Measurements from ENCODE around the gene USF3. TPM values are rescaled to one million over a fixed set of nuclear protein-coding genes. Genes with fewer than 3 reads are reported as not detected.

The USF3 gene
- total RNA-seq, 4 donors from 2014 or later, result 31.3 to 51.2 (median 34.0) TPM

DNA sequence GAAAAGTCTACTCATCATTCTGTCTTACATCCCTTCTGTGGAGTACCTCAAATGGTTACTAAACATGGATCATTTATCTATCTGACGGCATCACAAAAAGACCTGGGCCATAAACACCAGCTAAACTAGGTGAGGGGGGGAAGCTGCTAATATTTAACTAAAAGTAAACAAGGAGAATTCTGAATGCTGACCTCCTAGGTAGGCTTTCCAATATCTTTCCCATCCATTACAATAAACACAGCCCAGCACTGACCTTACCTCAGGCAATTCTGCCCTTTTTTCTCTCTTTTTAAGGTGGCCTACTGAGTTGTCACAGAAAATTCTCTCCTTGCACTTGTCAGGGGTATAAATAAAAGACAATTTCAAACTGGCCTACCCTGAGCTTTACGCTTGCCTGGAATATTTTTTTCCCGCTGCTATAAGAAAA is 33.1 kb downstream of the USF3 start:
- TF ChIP-seq, protein P1, sequence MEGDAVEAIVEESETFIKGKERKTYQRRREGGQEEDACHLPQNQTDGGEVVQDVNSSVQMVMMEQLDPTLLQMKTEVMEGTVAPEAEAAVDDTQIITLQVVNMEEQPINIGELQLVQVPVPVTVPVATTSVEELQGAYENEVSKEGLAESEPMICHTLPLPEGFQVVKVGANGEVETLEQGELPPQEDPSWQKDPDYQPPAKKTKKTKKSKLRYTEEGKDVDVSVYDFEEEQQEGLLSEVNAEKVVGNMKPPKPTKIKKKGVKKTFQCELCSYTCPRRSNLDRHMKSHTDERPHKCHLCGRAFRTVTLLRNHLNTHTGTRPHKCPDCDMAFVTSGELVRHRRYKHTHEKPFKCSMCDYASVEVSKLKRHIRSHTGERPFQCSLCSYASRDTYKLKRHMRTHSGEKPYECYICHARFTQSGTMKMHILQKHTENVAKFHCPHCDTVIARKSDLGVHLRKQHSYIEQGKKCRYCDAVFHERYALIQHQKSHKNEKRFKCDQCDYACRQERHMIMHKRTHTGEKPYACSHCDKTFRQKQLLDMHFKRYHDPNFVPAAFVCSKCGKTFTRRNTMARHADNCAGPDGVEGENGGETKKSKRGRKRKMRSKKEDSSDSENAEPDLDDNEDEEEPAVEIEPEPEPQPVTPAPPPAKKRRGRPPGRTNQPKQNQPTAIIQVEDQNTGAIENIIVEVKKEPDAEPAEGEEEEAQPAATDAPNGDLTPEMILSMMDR (IDR thresholded peaks at IDR 0.05; ENCODE audit: low read depth), result no peak

DNA sequence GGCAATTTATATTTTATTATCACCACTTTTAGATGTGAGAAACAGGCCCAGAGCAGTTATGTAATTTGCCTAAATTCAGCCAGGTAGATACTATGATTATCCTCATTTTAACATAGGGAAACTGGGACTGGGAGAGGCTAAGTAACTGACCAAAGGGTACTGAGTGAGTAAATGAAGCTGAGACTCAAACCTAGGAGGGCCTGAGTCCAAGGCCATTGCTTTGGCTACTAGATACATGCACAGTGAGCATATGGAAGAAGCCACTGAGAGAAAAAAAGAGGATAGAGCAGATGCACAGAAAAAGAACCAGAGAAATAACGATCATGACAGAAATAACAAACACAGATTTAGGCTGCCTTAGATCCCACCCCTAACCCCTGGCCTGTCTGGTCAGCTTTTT is 33.6 kb downstream of the USF3 start:
- TF ChIP-seq, protein P1 (IDR thresholded peaks at IDR 0.05; ENCODE audit: low read depth), result no peak

DNA sequence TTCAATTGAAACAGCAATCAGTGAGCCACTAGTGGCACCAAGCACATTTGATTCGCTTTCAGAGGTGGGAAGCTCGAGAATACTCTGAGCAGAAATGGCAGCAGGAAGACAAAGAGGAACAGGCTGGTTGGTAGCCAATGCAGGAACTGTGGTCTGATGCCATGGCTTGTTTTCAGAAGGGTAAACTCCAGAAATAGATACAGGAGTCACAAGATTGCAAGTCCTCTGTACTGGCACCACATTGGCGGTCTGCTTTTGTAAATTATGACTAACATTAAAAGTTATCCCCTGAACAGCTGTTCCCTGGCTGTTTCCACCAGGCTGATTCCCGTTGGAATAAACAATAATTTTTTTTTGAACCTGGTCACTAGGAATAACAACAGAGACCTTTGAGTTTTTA is 35.5 kb downstream of the USF3 start:
- TF ChIP-seq, protein P1 (IDR thresholded peaks at IDR 0.05; ENCODE audit: low read depth), result no peak

DNA sequence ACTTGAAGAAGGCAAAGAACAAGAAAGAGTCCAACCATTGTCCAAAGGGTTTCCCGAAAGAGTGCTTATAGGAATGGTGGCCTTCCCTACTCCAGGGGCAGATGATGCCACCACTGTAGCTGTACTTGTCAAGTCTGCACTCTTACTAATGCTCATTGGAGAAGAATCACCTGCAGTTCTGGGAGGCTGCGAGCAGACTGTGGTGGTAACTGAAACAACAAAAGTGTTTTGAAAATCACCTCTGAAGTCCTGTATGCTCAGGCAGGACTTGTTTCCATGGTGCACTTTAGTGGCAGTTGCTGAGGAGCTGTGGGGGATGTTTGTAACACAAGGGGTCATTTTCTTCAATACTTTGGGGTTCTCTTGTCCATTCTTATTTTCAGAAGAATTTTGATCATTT is 36.0 kb downstream of the USF3 start:
- TF ChIP-seq, protein P1 (IDR thresholded peaks at IDR 0.05; ENCODE audit: low read depth), result no peak

DNA sequence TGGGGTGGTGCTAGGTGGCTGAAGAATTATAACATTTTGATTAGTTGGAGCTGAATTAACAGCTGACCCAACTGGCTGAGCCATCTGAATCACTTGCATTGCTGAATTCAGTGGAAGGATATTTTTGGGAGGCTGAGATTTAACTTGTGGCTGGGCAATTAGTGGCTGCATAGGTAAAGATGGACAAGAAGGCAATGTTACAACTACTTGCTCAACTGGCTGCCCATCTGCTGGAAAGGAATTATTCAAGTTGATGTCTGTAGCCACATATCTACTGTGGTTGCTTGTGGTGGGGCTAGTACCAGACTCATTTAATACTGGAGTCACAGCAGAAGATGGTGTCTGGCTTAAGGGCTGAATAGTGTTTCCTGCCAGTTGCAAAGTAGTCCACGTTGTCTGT is 36.4 kb downstream of the USF3 start:
- TF ChIP-seq, protein P1 (IDR thresholded peaks at IDR 0.05; ENCODE audit: low read depth), result no peak

DNA sequence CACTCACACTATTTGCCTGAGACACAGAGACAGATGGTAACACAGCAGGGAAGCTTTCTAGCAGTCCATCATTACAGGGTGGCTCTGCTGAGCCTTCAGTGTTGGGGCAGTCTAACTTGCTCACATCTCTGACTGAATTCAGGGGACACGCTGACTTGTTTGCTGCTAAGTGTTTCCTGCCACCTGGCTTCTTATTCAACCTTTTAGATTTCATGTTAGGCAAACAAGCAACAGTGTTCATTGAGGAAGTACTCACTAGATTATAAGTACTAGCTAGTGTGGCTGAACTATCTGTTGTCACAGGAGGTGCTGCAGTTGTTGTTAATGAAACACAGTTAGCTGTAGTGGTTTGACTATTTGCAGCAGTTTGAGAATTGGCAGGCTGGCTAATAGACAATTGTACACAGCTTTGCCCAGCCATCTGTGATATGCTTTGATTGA is 37.3 kb downstream of the USF3 start:
- TF ChIP-seq, protein P1 (IDR thresholded peaks at IDR 0.05; ENCODE audit: low read depth), result no peak

DNA sequence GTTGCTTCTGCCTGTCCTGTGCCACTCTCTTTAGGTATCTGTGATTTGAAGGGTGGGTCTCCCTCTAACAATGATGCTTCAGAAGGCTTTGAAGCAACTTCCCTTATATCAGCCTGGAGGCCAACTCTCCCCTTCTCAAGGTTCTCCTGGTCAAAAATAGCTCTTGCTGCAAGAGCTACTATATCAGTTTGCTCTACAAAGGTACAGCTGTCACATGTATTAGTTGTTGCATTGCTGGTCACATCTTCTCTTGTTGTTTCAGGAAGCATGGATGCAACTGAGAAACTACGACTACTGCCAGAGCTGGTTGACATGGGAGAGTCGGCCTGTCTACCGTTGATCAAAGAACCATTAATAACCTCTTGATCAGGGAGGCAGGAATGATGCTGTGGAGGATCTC is 38.3 kb downstream of the USF3 start:
- TF ChIP-seq, protein P1 (IDR thresholded peaks at IDR 0.05; ENCODE audit: low read depth), result no peak
